Measurements from ENCODE around the gene CHPF.

CHPF gene

GRCh38 chr2:219562049-219563020, 18.7 kb upstream of the CHPF start:
- H4K91ac ChIP-seq (ENCODE audit: low read depth, low read length, poor library complexity): no peak overlapping the region
- H2BK120ac ChIP-seq (ENCODE audit: low read depth, low read length): no peak overlapping the region
- H3K27ac ChIP-seq (replicated peaks; ENCODE audit: low read length): no peak overlapping the region
- H3K4ac ChIP-seq (ENCODE audit: low read length): no peak overlapping the region
- H3K4me2 ChIP-seq (ENCODE audit: insufficient read depth, low read length, poor library complexity, severe bottlenecking): no peak overlapping the region
- no peak overlapping the region for H2BK15ac ChIP-seq (ENCODE audit: low read length)
- peaks cover 0 to 2% of the 10 kb centered on the region in 2 donors for H3K9me3 ChIP-seq (replicated peaks in 1 of 2; ENCODE audit: control insufficient read depth in 2 of 2, insufficient read depth in 1 of 2, low read depth in 1 of 2, low read length in 2 of 2)
- peak overlapping the region; percentile 33 for H3K18ac ChIP-seq (ENCODE audit: low read length)
- H2AK5ac ChIP-seq (ENCODE audit: low read depth, low read length): no peak overlapping the region
- peaks cover 0 to 10% of the 10 kb centered on the region in 2 donors for H3K4me1 ChIP-seq (ENCODE audit: control insufficient read depth in 2 of 2, insufficient read depth in 1 of 2, low read depth in 1 of 2, low read length in 2 of 2)
- peak overlapping the region; percentile 28 for H2BK5ac ChIP-seq (ENCODE audit: low read length)
- H3K27me3 ChIP-seq (ENCODE audit: control insufficient read depth in 3 of 3, insufficient read depth in 3 of 3, low read depth in 1 of 3, low read length in 3 of 3): no peaks in the 10 kb centered on the region
- peak overlapping the region; percentile 37 for H3K9ac ChIP-seq (ENCODE audit: low read depth, low read length, poor library complexity)
- peak overlapping the region; percentile 94 for H3K23ac ChIP-seq (ENCODE audit: low read depth, low read length, poor library complexity)
- peaks cover 4% of the 10 kb centered on the region for H3K79me1 ChIP-seq (ENCODE audit: low read depth, low read length)
- WGBS, 2 donors (ENCODE audit: extremely low coverage in 2 of 2, insufficient read length in 2 of 2, insufficient replicate concordance in 1 of 2): no CpG with 5 or more reads among the region's 35 CpGs
- H3K14ac ChIP-seq (ENCODE audit: low read length): no peak overlapping the region
- H4K8ac ChIP-seq (ENCODE audit: low read depth, low read length): no peak overlapping the region
- H3K4me3 ChIP-seq (ENCODE audit: low read length in 2 of 2): no peak overlapping the region
- H2BK12ac ChIP-seq (ENCODE audit: low read length): no peak overlapping the region
- no peak overlapping the region for H2AFZ ChIP-seq (ENCODE audit: low read length)
- peaks cover 27 to 95% of the 10 kb centered on the region in 2 donors for H3K36me3 ChIP-seq (replicated peaks in 1 of 2; ENCODE audit: control insufficient read depth in 2 of 2, insufficient read depth in 2 of 2, low read length in 2 of 2)
- DNase-seq (ENCODE audit: low spot score): no peak

- Histone ChIP-seq H3K9me3 (replicated peaks in 1 of 2; ENCODE audit: control insufficient read depth in 2 of 2, insufficient read depth in 1 of 2, low read depth in 1 of 2, low read length in 2 of 2) (peaks cover 0 to 2% of the 10 kb centered on the region in 2 donors), H3K4me1 (ENCODE audit: control insufficient read depth in 2 of 2, insufficient read depth in 1 of 2, low read depth in 1 of 2, low read length in 2 of 2) (peaks cover 0 to 10% of the 10 kb centered on the region in 2 donors)
Observed at GRCh38 chr2:219561179-219562048, 17.8 kb upstream of the CHPF start.

GRCh38 chr2:219560893-219561178, 17.2 kb upstream of the CHPF start:
- no peak for DNase-seq (ENCODE audit: low spot score)
- no peaks in the 10 kb centered on the region for H3K27me3 ChIP-seq (ENCODE audit: control insufficient read depth in 3 of 3, insufficient read depth in 3 of 3, low read depth in 1 of 3, low read length in 3 of 3)
- H2BK5ac ChIP-seq (ENCODE audit: low read length): no peak overlapping the region
- no peak overlapping the region for H2AFZ ChIP-seq (ENCODE audit: low read length)
- H3K27ac ChIP-seq (replicated peaks; ENCODE audit: low read length): no peak overlapping the region
- peak overlapping the region; percentile 68 for H2AK5ac ChIP-seq (ENCODE audit: low read depth, low read length)
- no peak overlapping the region for H2BK12ac ChIP-seq (ENCODE audit: low read length)
- peaks cover 23 to 94% of the 10 kb centered on the region in 2 donors for H3K36me3 ChIP-seq (replicated peaks in 1 of 2; ENCODE audit: control insufficient read depth in 2 of 2, insufficient read depth in 2 of 2, low read length in 2 of 2)
- no CpG with 5 or more reads among the region's 3 CpGs for WGBS, 2 donors (ENCODE audit: extremely low coverage in 2 of 2, insufficient read length in 2 of 2, insufficient replicate concordance in 1 of 2)
- peak overlapping the region; percentile 75 for H3K18ac ChIP-seq (ENCODE audit: low read length)
- H3K4me3 ChIP-seq (ENCODE audit: low read length in 2 of 2): no peak overlapping the region
- no peak overlapping the region for H3K4me2 ChIP-seq (ENCODE audit: insufficient read depth, low read length, poor library complexity, severe bottlenecking)
- H3K4me1 ChIP-seq (ENCODE audit: control insufficient read depth in 2 of 2, insufficient read depth in 1 of 2, low read depth in 1 of 2, low read length in 2 of 2): peaks cover 0 to 10% of the 10 kb centered on the region in 2 donors
- H3K9ac ChIP-seq (ENCODE audit: low read depth, low read length, poor library complexity): no peak overlapping the region
- no peak overlapping the region for H3K14ac ChIP-seq (ENCODE audit: low read length)
- no peak overlapping the region for H4K91ac ChIP-seq (ENCODE audit: low read depth, low read length, poor library complexity)
- peak overlapping the region; percentile 56 for H3K23ac ChIP-seq (ENCODE audit: low read depth, low read length, poor library complexity)
- no peak overlapping the region for H3K4ac ChIP-seq (ENCODE audit: low read length)
- H2BK120ac ChIP-seq (ENCODE audit: low read depth, low read length): no peak overlapping the region
- H3K79me1 ChIP-seq (ENCODE audit: low read depth, low read length): peaks cover 6% of the 10 kb centered on the region
- peaks cover 0 to 2% of the 10 kb centered on the region in 2 donors for H3K9me3 ChIP-seq (replicated peaks in 1 of 2; ENCODE audit: control insufficient read depth in 2 of 2, insufficient read depth in 1 of 2, low read depth in 1 of 2, low read length in 2 of 2)
- no peak overlapping the region for H2BK15ac ChIP-seq (ENCODE audit: low read length)
- no peak overlapping the region for H4K8ac ChIP-seq (ENCODE audit: low read depth, low read length)

More at GRCh38 chr2:219561179-219562048, 17.8 kb upstream of the CHPF start:
- Histone ChIP-seq H3K9ac (ENCODE audit: low read depth, low read length, poor library complexity) (no peak overlapping the region), H3K27ac (replicated peaks; ENCODE audit: low read length) (no peak overlapping the region), H3K4me3 (ENCODE audit: low read length in 2 of 2) (no peak overlapping the region), H2AK5ac (ENCODE audit: low read depth, low read length) (no peak overlapping the region), H4K8ac (ENCODE audit: low read depth, low read length) (no peak overlapping the region), H3K27me3 (ENCODE audit: control insufficient read depth in 3 of 3, insufficient read depth in 3 of 3, low read depth in 1 of 3, low read length in 3 of 3) (no peaks in the 10 kb centered on the region), H3K18ac (ENCODE audit: low read length) (no peak overlapping the region), H3K4me2 (ENCODE audit: insufficient read depth, low read length, poor library complexity, severe bottlenecking) (no peak overlapping the region), H2BK15ac (ENCODE audit: low read length) (no peak overlapping the region), H3K14ac (ENCODE audit: low read length) (no peak overlapping the region), H3K36me3 (replicated peaks in 1 of 2; ENCODE audit: control insufficient read depth in 2 of 2, insufficient read depth in 2 of 2, low read length in 2 of 2) (peaks cover 20 to 95% of the 10 kb centered on the region in 2 donors), H3K79me1 (ENCODE audit: low read depth, low read length) (peaks cover 4% of the 10 kb centered on the region), H2BK5ac (ENCODE audit: low read length) (no peak overlapping the region), H4K91ac (ENCODE audit: low read depth, low read length, poor library complexity) (no peak overlapping the region), H2BK12ac (ENCODE audit: low read length) (no peak overlapping the region), H2BK120ac (ENCODE audit: low read depth, low read length) (no peak overlapping the region), H2AFZ (ENCODE audit: low read length) (no peak overlapping the region), H3K23ac (ENCODE audit: low read depth, low read length, poor library complexity) (peak overlapping the region; percentile 56), H3K4ac (ENCODE audit: low read length) (no peak overlapping the region)
- no CpG with 5 or more reads among the region's 24 CpGs for WGBS, 2 donors (ENCODE audit: extremely low coverage in 2 of 2, insufficient read length in 2 of 2, insufficient replicate concordance in 1 of 2)
- DNase-seq (ENCODE audit: low spot score): no peak
